Mesenchymal stem cell (in vitro differentiated cells and primary cell): ENCODE results near the gene ZNF646.
A peak's percentile ranks its signal among the peaks of the same experiment; 100 is the strongest.

Experiments used
- DNase-seq: peaks from one replicate; pipeline ENCODE4 v3.0.0-alpha.2; 2013
- H2AFZ ChIP-seq: one replicate; pipeline ENCODE4 v1.6.1; 2013; ENCODE audit warnings: low read depth, mild to moderate bottlenecking, control low read depth, inconsistent platforms, low read length, moderate library complexity
- H2AK5ac ChIP-seq: 2 replicates; pipeline ENCODE4 v1.6.1; 2013; ENCODE audit warnings: low read length, moderate library complexity, mild to moderate bottlenecking, inconsistent platforms; ENCODE audit not compliant: severe bottlenecking
- H2BK120ac ChIP-seq: one replicate; pipeline ENCODE4 v1.6.1; 2013; ENCODE audit warnings: low read depth, mild to moderate bottlenecking, inconsistent platforms, low read length, moderate library complexity
- H2BK12ac ChIP-seq, 2 experiments: one replicate each; pipeline ENCODE4 v1.6.1; 2013; ENCODE audit warnings: inconsistent platforms in 2 of 2, low read length in 2 of 2, mild to moderate bottlenecking in 2 of 2, moderate library complexity in 2 of 2, control low read depth in 1 of 2
- H2BK15ac ChIP-seq: one replicate; pipeline ENCODE4 v1.6.1; 2013; ENCODE audit warnings: mild to moderate bottlenecking, low read depth, inconsistent platforms; ENCODE audit not compliant: poor library complexity, severe bottlenecking
- H2BK5ac ChIP-seq: 2 replicates; pipeline ENCODE4 v1.6.1; 2013; ENCODE audit warnings: low read depth, mild to moderate bottlenecking, low read length, control low read depth, inconsistent platforms; ENCODE audit not compliant: poor library complexity, severe bottlenecking
- H3K14ac ChIP-seq, 2 experiments: one replicate each; pipeline ENCODE4 v1.6.1; 2013; ENCODE audit warnings: inconsistent platforms in 2 of 2, low read length in 2 of 2, control low read depth in 1 of 2, mild to moderate bottlenecking in 1 of 2, moderate library complexity in 1 of 2
- H3K18ac ChIP-seq, 2 experiments: one replicate each; pipeline ENCODE4 v1.6.1; 2013; ENCODE audit warnings: inconsistent platforms in 2 of 2, low read length in 2 of 2, control low read depth in 1 of 2, low read depth in 1 of 2, mild to moderate bottlenecking in 1 of 2
- H3K23ac ChIP-seq, 2 experiments: one replicate each; pipeline ENCODE4 v1.6.1; 2013; ENCODE audit warnings: inconsistent platforms in 2 of 2, low read length in 2 of 2, mild to moderate bottlenecking in 2 of 2, moderate library complexity in 2 of 2, control low read depth in 1 of 2
- H3K27ac ChIP-seq: 2 replicates; pipeline ENCODE4 v1.5.1; 2013; ENCODE audit warnings: mild to moderate bottlenecking, moderate library complexity, low read length, control low read depth, inconsistent platforms; ENCODE audit not compliant: poor library complexity, severe bottlenecking
- H3K27me3 ChIP-seq, 2 experiments: 2 replicates each; pipeline versions ENCODE4 v1.6.1 to v1.7.0; 2013; ENCODE audit warnings: low read length in 2 of 2, mild to moderate bottlenecking in 2 of 2, moderate library complexity in 2 of 2, control low read depth in 1 of 2, inconsistent platforms in 1 of 2; ENCODE audit not compliant: control insufficient read depth in 1 of 2, insufficient read depth in 1 of 2
- H3K36me3 ChIP-seq, 2 experiments: 2 replicates each; pipeline versions ENCODE4 v1.6.1 to v1.7.0; 2013; ENCODE audit warnings: low read length in 2 of 2, control low read depth in 1 of 2, inconsistent platforms in 1 of 2, low read depth in 1 of 2, mild to moderate bottlenecking in 1 of 2; ENCODE audit not compliant: insufficient read depth in 2 of 2, control insufficient read depth in 1 of 2
- H3K4ac ChIP-seq, 2 experiments: one replicate each; pipeline ENCODE4 v1.6.1; 2013; ENCODE audit warnings: inconsistent platforms in 2 of 2, low read length in 2 of 2, mild to moderate bottlenecking in 2 of 2, moderate library complexity in 2 of 2, control low read depth in 1 of 2, low read depth in 1 of 2
- H3K4me1 ChIP-seq: 2 replicates; pipeline ENCODE4 v1.6.1; 2013; ENCODE audit warnings: low read depth, low read length, control low read depth; ENCODE audit not compliant: control insufficient read depth, insufficient read depth
- H3K4me2 ChIP-seq: 2 replicates; pipeline ENCODE4 v1.6.1; 2013; ENCODE audit warnings: low read length, mild to moderate bottlenecking, inconsistent platforms; ENCODE audit not compliant: poor library complexity, severe bottlenecking
- H3K4me3 ChIP-seq, 2 experiments: 2 replicates each; pipeline versions ENCODE4 v1.5.1 to v1.7.0; 2013; ENCODE audit warnings: low read length in 2 of 2, mild to moderate bottlenecking in 2 of 2, control low read depth in 1 of 2, low read depth in 1 of 2; ENCODE audit not compliant: insufficient read depth in 1 of 2
- H3K79me1 ChIP-seq: replicated peaks from 2 replicates; pipeline ENCODE4 v1.6.1; 2013; ENCODE audit warnings: mild to moderate bottlenecking, control low read depth, low read length, inconsistent platforms; ENCODE audit not compliant: poor library complexity, severe bottlenecking
- H3K9ac ChIP-seq: 2 replicates; pipeline ENCODE4 v1.7.0; 2013; ENCODE audit warnings: mild to moderate bottlenecking, low read length, moderate library complexity
- H3K9me3 ChIP-seq: 2 replicates; pipeline ENCODE4 v1.7.0; 2013; ENCODE audit warnings: mild to moderate bottlenecking, low read length; ENCODE audit not compliant: control insufficient read depth
- H4K8ac ChIP-seq: one replicate; pipeline ENCODE4 v1.6.1; 2013; ENCODE audit warnings: inconsistent platforms, mild to moderate bottlenecking, low read length, moderate library complexity
- H4K91ac ChIP-seq: one replicate; pipeline ENCODE4 v1.6.1; 2013; ENCODE audit warnings: mild to moderate bottlenecking, low read length, inconsistent platforms
- WGBS: methylation state at CpG from one replicate; pipeline ENCODE4 v1.1.7; 2013; ENCODE audit warnings: mixed read lengths; 5-methylcytosine and 5-hydroxymethylcytosine counted together

Gene ZNF646

DNA sequence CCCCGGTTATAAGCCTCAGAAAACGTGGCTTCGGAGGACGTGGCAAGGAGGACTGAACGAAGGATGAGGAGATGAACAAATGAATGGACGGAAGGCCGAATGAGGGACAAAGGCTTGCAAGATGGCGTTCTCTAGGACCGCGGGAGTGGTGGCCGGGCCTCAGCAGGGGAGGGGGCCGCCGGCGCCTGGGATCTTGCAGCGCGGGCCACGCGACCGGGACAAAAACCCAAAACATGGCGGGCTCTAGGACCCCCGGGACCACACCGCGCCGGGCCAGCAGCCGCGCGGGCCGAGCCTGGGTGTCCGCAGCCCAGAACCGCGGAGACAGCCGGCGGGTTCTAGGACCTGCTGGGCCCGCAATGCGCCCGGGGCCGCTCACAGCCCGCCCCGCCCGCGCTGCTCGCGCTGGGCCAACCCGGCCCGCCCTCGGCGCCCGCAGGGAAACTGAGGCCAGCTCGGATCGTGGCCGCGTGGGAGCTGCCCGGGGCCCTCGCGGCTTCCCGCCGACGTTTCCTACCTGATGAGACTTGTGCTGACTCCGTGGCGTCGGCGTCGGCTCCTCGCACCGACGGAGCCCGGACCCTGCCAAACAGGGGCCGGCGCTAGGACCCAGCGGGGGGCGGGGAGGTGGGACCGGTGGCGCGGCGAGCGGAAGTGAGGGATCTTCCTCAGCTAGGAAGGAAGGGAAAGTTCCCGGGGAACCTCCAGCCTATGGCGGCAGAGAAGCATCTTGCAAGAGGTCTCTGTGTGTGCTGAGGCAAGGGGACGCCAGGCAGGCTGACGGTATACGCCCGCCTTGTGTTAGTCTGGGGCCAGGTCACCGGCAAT is 866 bp upstream of the ZNF646 start:
- no peaks in the 10 kb centered on the region for H3K27me3 ChIP-seq
- peak overlapping the region; percentile 81 for H3K4me2 ChIP-seq
- H3K18ac ChIP-seq: peak overlapping the region; percentile 96 to 98
- peak overlapping the region; percentile 82 to 87 for H3K4me3 ChIP-seq
- H3K23ac ChIP-seq: peak overlapping the region in 1 of 2 experiments; percentile 90
- peak overlapping the region; percentile 91 for H2BK15ac ChIP-seq
- peak overlapping the region; percentile 70 for H2AK5ac ChIP-seq
- peak overlapping the region; percentile 87 for H2BK120ac ChIP-seq
- peak overlapping the region; percentile 92 for H2AFZ ChIP-seq
- H3K9me3 ChIP-seq: no peaks in the 10 kb centered on the region
- peak overlapping the region; percentile 92 to 99 for H3K14ac ChIP-seq
- peak overlapping the region; percentile 91 for H4K91ac ChIP-seq
- H3K36me3 ChIP-seq: peaks cover 25 to 26% of the 10 kb centered on the region in 2 experiments
- H3K79me1 ChIP-seq: peaks cover 24% of the 10 kb centered on the region
- H4K8ac ChIP-seq: peak overlapping the region; percentile 92
- H3K4ac ChIP-seq: peak overlapping the region; percentile 98 to 99
- DNase-seq: peak; percentile 95
- peaks cover 10% of the 10 kb centered on the region for H3K4me1 ChIP-seq
- under 1% methylated on average over 72 of the region's 83 CpGs for WGBS
- peak overlapping the region; percentile 94 for H3K9ac ChIP-seq
- peak overlapping the region; percentile 85 for H3K27ac ChIP-seq
- no peak overlapping the region for H2BK12ac ChIP-seq
- H2BK5ac ChIP-seq: peak overlapping the region; percentile 92

DNA sequence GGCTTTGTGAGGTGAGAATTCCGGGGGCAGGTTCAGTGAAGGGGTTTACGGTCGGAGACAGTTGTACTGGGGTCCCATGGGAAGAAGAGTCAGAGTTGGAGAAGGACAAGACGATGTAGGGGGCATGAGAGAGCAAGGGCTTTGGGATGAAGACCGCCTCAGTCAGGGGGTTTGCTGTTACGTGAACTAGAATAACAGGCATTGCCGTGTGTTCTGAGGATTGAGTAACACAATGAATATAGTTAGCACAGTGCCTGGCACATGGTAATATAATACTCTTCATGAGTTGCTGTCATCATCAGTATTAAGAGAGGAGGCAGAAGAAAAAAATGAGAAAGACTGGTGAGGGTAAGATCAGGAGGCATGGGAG is 577 bp downstream of the ZNF646 start:
- whole genome bisulfite sequencing: 2% methylated on average over 7 of the region's 7 CpGs
- Histone ChIP-seq H3K79me1 (peaks cover 38% of the 10 kb centered on the region), H4K91ac (no peak overlapping the region), H3K4me1 (peaks cover 7% of the 10 kb centered on the region), H3K23ac (peak overlapping the region in 1 of 2 experiments; percentile 48), H2BK120ac (no peak overlapping the region), H2BK15ac (peak overlapping the region; percentile 97), H3K18ac (peak overlapping the region; percentile 65 to 94), H3K36me3 (peaks cover 39 to 40% of the 10 kb centered on the region in 2 experiments), H2BK12ac (no peak overlapping the region), H2AFZ (no peak overlapping the region), H3K9me3 (no peaks in the 10 kb centered on the region), H4K8ac (peak overlapping the region; percentile 95), H2AK5ac (peak overlapping the region; percentile 58), H3K27ac (peak overlapping the region; percentile 91), H3K4ac (peak overlapping the region; percentile 47 to 88), H3K4me3 (peak overlapping the region; percentile 87 to 92), H3K27me3 (no peaks in the 10 kb centered on the region), H2BK5ac (no peak overlapping the region), H3K4me2 (peak overlapping the region; percentile 91), H3K9ac (peak overlapping the region; percentile 94), H3K14ac (no peak overlapping the region)
- no peak for DNase-seq

DNA sequence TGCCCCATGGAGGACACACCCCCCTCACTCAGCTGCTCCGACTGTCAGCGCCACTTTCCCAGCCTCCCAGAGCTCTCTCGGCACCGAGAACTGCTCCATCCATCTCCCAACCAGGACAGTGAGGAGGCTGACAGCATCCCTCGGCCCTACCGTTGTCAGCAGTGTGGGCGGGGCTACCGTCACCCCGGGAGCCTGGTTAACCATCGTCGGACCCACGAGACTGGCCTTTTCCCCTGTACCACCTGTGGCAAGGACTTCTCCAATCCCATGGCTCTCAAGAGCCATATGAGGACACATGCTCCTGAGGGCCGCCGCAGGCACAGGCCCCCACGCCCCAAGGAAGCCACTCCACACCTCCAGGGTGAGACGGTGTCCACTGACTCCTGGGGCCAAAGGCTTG is 2.1 kb downstream of the ZNF646 start:
- H3K9ac ChIP-seq: no peak overlapping the region

DNA sequence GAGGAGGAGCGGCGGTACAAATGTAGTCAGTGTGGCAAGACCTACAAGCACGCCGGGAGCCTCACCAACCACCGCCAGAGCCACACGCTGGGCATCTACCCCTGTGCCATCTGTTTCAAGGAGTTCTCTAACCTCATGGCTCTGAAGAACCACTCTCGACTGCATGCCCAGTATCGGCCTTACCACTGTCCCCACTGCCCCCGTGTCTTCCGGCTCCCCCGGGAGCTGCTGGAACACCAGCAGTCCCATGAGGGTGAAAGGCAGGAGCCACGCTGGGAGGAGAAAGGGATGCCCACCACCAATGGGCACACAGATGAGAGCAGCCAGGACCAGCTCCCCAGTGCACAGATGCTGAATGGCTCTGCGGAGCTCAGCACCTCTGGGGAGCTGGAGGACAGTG is 2.8 kb downstream of the ZNF646 start:
- Histone ChIP-seq H3K23ac (no peak overlapping the region), H3K79me1 (peaks cover 56% of the 10 kb centered on the region), H3K9ac (no peak overlapping the region), H2AFZ (no peak overlapping the region), H2BK5ac (no peak overlapping the region), H2BK15ac (no peak overlapping the region), H2AK5ac (no peak overlapping the region), H4K8ac (no peak overlapping the region), H3K4me1 (peaks cover 11% of the 10 kb centered on the region), H3K4ac (no peak overlapping the region), H2BK12ac (no peak overlapping the region), H3K18ac (no peak overlapping the region), H3K4me2 (no peak overlapping the region), H3K9me3 (no peaks in the 10 kb centered on the region), H3K4me3 (no peak overlapping the region), H3K36me3 (peaks cover 61 to 63% of the 10 kb centered on the region in 2 experiments), H4K91ac (no peak overlapping the region), H3K14ac (no peak overlapping the region), H2BK120ac (no peak overlapping the region), H3K27me3 (no peaks in the 10 kb centered on the region), H3K27ac (no peak overlapping the region)
- whole genome bisulfite sequencing: 96% methylated on average over 13 of the region's 13 CpGs
- no peak for DNase-seq

More for the DNA sequence above, 2.1 kb downstream of the ZNF646 start:
- no peak overlapping the region for H2BK15ac ChIP-seq
- H3K4me2 ChIP-seq: no peak overlapping the region
- H3K4me3 ChIP-seq: no peak overlapping the region
- no peak overlapping the region for H4K8ac ChIP-seq
- H3K9me3 ChIP-seq: no peaks in the 10 kb centered on the region
- no peak overlapping the region for H3K23ac ChIP-seq
- WGBS: 96% methylated on average over 16 of the region's 16 CpGs
- no peak overlapping the region for H3K4ac ChIP-seq
- H3K27ac ChIP-seq: no peak overlapping the region
- H3K4me1 ChIP-seq: peaks cover 8% of the 10 kb centered on the region
- H3K18ac ChIP-seq: no peak overlapping the region
- peaks cover 54 to 56% of the 10 kb centered on the region in 2 experiments for H3K36me3 ChIP-seq
- H2AFZ ChIP-seq: no peak overlapping the region
- no peak overlapping the region for H3K14ac ChIP-seq
- no peak overlapping the region for H2BK120ac ChIP-seq
- H2AK5ac ChIP-seq: no peak overlapping the region
- H4K91ac ChIP-seq: no peak overlapping the region
- H3K27me3 ChIP-seq: no peaks in the 10 kb centered on the region
- no peak overlapping the region for H2BK5ac ChIP-seq
- DNase-seq: no peak
- H3K79me1 ChIP-seq: peaks cover 52% of the 10 kb centered on the region
- H2BK12ac ChIP-seq: peak overlapping the region in 1 of 2 experiments; percentile 45
